ENCODE data around the gene TPM3.
"Not testable (repeated sequence)": the region's sequence is repeated elsewhere in the genome, so short reads cannot be mapped to it uniquely, and the experiment has no call there.

TPM3 gene

DNA sequence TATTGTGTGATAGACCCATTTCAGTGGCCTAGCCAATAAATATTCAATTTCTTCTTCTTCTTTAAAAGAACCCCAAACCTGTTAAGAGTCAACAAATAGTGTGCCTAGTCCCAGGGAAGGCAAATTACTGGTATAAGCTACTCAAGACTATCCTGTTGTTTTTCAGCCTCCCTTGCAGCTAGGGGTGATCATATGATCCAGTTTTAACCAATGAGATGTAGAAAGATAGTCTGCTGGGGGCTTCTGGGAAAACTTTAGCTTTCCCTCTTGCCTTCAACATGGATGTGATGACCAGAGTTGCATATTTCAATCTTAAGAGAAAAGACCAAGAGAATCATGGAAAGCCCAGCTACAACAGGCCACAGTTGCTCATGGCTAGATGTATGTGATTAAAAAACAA lies 32.3 kb downstream of the TPM3 start:
- no peak for DNase-seq

DNA sequence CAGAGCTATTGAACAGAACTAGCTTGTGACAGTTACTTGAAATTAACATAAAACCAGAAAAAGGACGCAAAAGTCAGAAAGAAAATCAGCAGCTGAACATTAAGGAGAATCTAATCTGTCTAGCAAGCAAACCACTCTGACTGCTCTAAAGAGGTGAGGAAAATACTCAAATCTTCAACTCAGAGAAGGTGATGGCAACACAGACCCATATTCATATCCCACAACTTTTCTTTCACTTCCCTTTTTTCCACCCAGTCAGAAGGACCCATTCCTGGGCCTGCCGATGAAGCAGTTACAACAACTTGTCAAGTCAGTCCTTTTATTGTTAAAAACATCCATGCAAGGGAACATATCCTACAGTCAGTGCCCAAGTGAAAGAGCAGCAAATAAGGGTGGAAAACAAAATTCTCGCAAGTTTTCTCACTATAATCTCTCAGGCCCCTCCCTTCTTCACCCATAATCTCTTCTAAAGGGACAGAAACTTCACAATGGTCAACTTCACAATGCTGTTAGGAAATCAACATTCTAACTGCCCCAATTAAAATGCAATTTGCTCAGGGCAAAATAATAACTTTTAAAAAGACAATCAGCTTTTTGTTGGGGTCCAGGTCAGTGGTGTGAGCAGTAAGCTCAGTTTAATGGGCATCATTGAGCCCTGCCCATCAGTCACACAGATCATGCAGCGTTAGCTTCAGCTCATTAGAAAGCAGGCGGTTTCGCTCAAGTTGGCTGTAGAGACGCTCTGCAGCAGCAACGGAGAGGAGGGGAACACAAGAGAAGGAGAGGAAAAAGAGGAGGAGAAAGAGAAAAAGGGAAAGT lies 33.4 kb downstream of the TPM3 start:
- no peak for DNase-seq

GRCh38 chr1:154157520-154158306 lies 34.2 kb downstream of the TPM3 start:
- no peak for DNase-seq

DNA sequence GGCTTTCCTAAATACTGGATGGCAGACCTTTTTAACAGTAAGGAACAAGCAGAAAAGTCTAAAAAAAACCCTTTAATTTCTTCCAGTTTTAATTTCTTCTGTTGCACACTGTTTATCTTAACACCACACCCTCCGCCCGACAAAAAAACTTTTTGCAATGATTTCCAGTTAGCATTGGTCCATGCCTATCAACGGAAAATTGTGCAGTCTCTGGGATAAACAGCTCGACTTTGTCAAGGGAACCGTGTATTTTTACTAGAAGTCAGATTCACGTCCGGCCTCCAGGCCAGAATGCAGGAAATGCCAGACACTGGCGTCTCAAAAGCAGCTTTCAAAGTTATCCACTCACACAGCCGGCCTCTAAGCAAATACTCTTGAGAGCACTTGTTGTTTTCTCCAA lies 36.6 kb downstream of the TPM3 start:
- DNase-seq = peak; percentile 18

- DNase-seq = no peak
Observed at GRCh38 chr1:154154534-154155191, 37.2 kb downstream of the TPM3 start, which contains the start of gene NUP210L. NUP210L (minus strand) TSS chr1:154155073.

DNA sequence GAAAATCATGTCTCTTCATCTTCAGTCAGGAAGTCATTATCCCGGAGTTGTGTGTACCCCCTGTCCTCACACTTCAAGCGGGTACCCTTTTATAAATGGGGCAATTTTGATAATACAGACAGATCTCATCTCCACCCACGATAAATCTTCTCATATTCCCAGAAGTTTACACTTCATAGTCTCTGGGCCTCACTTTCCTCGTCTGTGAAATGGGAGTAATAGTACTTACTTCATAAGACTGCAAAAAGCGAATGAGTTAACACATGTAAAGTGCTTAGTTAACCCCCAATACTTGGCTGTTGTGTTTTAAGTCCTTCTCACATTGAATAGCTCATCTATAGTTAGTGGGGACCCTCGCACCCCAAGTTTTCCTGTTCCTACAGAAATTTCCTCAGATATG lies 37.8 kb downstream of the TPM3 start:
- no peak for DNase-seq

DNA sequence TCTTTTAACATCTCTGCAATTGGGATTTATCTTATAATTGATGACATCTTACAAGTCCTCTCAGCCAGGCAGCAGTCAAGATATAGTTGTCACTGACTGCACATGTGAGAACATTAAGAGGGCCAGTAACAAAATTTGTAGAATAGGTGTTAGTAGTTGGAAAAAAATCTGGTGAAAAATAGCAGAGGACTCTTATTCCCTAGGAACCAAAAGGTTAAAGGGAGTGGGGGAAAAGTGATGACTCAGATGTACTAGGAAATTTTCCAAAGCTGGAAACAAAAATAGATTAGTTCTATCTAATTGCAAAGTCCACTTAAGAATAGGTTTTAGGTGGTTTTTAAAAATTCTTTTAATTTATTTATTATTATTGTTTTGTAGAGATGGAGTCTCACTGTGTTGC lies 40.6 kb downstream of the TPM3 start:
- DNase-seq = peak; percentile 36

- peak; percentile 4 for DNase-seq
Observed at GRCh38 chr1:154148807-154149206, 43.1 kb downstream of the TPM3 start.

GRCh38 chr1:154147505-154147904 lies 44.4 kb downstream of the TPM3 start:
- DNase-seq = not testable (repeated sequence)

DNA sequence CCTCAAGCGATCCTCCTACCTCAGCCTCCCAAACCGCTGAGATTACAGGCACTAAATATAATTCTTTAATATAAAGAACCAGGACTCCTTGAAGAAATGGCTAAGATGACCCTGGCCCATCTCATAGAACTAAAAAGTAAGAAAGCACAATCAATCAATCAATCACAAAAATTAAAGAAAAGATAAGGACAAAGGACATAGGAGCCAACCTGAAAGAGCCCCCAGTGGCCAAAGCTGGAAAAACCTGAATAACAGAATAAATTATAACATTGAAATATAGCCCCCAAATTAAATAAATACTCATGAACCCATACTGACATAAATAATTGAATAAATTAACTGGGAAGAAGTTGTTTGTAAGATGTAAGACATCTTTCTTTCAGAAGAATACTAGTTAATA lies 45.9 kb downstream of the TPM3 start:
- DNase-seq = peak; percentile 7

DNA sequence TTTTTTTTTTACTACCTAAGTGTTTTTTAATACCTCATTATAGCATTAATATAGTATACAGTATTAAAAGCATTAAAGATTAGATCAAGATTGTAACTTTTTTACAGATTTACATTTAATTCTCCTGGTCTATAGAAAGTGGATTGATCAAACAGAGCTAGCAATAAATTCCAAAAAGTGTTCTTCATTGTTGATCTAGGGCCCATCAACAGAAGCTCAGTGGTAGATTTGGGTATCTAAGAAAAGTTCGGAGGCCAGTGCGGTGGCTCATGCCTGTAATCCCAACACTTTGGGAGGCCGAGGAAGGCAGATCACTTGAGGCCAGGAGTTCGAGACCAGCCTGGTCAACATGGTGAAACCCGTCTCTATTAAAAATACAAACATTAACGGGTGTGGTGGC lies 49.5 kb downstream of the TPM3 start:
- DNase-seq = no peak

DNA sequence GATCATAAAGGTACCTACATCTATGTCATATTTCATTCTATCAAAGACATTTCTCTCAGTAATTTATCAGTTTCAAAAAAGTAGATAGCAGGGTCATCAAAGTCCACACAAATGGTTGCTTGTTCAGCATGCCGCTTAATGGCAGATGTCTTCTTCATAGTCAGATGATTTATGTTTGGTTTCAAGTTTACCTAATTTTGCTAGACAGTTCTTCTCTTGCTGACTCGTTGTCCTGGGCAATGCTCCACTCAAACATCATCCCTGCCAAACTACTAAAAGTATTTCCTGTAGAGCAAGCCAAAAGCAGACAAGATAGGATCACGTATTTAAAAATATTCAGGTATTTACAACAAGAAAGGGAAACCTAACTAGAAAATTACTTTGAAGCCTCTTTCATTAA lies 50.7 kb downstream of the TPM3 start:
- no peak for DNase-seq

- no peak for DNase-seq
Observed at GRCh38 chr1:154137888-154138287, 54.0 kb downstream of the TPM3 start.

- DNase-seq = no peak
Observed at GRCh38 chr1:154133256-154133655, 58.6 kb downstream of the TPM3 start.

- DNase-seq = peak; percentile 32
Observed at GRCh38 chr1:154129391-154129970, 62.4 kb downstream of the TPM3 start.

DNA sequence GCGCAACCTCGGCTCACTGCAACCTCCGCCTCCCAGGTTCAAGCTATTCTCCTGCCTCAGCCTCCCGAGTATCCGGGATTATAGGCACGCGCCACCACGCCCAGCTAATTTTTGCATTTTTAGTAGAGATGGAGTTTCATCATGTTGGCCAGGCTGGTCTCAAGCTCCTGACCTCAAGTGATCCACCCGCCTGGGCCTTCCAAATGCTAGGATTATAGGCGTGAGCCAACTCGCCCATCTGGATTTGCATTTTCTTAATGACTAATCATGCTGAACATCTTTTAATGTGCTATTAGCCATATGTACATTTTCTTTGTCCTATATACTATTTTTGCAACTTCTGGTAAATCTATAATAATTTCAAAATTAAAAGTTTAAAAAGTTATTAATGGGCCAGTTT lies 68.7 kb downstream of the TPM3 start:
- not testable (repeated sequence) for DNase-seq

DNA sequence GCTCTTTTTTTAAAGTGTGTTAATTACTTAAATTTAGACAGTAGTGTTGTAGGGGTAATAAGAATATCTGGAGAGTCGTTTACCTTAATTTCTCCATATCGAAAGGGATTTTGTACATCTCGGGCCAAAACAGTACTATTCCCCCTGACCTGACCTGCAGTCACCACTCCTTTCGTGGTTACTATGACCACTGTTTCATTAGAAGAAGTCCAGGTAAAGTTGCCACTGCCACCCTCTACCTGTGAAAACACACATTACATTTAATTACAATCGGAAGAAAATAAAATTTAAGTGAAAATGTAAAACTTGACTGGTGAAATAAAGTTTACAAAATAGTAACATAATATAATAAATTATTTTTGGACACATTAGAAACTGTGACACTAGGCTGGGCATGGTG lies 74.3 kb downstream of the TPM3 start:
- no peak for DNase-seq

GRCh38 chr1:154115180-154115579 lies 76.7 kb downstream of the TPM3 start:
- peak; percentile 6 for DNase-seq
